Measurements from ENCODE around the gene PRR12. TPM values are rescaled to one million over a fixed set of nuclear protein-coding genes. Genes with fewer than 3 reads are reported as not detected.

PRR12 gene
- total and polyA plus RNA-seq, 9 of the 15 experiments (the other 6 are each of a cell fraction or from before 2014, with no cell fraction given): 0.01 to 21.1 (median 0.98) TPM

DNA sequence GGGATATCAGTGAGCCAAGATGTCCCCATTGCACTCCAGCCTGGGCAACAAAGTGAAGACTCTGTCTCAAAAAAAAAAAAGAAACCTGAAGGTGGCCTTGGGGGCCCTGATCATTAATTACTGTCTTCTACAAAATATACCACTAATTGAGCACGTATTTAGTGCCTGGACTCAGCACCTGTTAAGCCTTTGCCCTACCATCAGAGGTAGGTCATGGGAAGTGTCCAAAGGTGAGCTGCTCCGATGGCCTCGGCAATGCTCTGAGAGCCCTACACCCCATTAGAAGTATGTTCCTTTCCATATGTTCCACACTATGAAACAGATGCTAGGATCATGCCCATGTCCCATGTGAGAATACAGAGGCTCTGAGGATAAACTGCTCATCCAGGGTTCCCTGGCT lies 31.5 kb upstream of the PRR12 start (continued):
- no peak for TF ChIP-seq ZNF79 (CRISPR knock-in tag; IDR thresholded peaks at IDR 0.05; ENCODE audit: low read depth)

DNA sequence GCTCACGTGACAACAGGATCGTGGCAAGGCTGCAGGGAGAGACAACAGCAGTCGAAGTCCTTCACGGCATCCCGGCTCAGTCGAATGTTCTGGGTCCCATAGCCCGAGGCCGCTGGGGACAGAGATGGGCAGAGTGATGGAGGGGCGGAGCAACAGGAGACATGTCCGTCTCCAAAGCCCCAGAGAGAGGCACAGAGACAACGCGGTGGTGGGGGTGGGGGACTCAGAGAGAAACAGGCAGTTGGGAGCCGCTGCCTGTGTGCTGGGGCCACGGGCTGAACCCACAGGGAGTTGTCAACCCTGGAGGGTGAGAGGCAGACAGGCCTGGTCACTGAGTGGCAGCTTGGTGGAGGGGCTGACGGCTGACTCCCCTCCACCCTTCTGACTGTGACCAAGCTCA lies 31.1 kb upstream of the PRR12 start:
- no TSS peak for BruUV-seq (replicated peaks)
- FAIRE-seq (no peak), ATAC-seq (no peak)

More for the DNA sequence above, 31.1 kb upstream of the PRR12 start:
- no peak overlapping the region for H2AFZ ChIP-seq (ENCODE audit: low read depth, low read length)
- peaks cover 12 to 35% of the 10 kb centered on the region in 2 experiments for H3K4me1 ChIP-seq (replicated peaks in 1 of 2; ENCODE audit: control insufficient read depth in 2 of 2, insufficient read depth in 2 of 2, low read length in 2 of 2)
- TF ChIP-seq, protein P1, sequence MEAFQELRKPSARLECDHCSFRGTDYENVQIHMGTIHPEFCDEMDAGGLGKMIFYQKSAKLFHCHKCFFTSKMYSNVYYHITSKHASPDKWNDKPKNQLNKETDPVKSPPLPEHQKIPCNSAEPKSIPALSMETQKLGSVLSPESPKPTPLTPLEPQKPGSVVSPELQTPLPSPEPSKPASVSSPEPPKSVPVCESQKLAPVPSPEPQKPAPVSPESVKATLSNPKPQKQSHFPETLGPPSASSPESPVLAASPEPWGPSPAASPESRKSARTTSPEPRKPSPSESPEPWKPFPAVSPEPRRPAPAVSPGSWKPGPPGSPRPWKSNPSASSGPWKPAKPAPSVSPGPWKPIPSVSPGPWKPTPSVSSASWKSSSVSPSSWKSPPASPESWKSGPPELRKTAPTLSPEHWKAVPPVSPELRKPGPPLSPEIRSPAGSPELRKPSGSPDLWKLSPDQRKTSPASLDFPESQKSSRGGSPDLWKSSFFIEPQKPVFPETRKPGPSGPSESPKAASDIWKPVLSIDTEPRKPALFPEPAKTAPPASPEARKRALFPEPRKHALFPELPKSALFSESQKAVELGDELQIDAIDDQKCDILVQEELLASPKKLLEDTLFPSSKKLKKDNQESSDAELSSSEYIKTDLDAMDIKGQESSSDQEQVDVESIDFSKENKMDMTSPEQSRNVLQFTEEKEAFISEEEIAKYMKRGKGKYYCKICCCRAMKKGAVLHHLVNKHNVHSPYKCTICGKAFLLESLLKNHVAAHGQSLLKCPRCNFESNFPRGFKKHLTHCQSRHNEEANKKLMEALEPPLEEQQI (IDR thresholded peaks at IDR 0.05): no peak
- TF ChIP-seq, protein P2, sequence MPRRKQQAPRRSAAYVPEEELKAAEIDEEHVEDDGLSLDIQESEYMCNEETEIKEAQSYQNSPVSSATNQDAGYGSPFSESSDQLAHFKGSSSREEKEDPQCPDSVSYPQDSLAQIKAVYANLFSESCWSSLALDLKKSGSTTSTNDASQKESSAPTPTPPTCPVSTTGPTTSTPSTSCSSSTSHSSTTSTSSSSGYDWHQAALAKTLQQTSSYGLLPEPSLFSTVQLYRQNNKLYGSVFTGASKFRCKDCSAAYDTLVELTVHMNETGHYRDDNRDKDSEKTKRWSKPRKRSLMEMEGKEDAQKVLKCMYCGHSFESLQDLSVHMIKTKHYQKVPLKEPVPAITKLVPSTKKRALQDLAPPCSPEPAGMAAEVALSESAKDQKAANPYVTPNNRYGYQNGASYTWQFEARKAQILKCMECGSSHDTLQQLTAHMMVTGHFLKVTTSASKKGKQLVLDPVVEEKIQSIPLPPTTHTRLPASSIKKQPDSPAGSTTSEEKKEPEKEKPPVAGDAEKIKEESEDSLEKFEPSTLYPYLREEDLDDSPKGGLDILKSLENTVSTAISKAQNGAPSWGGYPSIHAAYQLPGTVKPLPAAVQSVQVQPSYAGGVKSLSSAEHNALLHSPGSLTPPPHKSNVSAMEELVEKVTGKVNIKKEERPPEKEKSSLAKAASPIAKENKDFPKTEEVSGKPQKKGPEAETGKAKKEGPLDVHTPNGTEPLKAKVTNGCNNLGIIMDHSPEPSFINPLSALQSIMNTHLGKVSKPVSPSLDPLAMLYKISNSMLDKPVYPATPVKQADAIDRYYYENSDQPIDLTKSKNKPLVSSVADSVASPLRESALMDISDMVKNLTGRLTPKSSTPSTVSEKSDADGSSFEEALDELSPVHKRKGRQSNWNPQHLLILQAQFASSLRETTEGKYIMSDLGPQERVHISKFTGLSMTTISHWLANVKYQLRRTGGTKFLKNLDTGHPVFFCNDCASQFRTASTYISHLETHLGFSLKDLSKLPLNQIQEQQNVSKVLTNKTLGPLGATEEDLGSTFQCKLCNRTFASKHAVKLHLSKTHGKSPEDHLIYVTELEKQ (CRISPR knock-in tag; IDR thresholded peaks at IDR 0.05): no peak
- TF ChIP-seq, protein P3, sequence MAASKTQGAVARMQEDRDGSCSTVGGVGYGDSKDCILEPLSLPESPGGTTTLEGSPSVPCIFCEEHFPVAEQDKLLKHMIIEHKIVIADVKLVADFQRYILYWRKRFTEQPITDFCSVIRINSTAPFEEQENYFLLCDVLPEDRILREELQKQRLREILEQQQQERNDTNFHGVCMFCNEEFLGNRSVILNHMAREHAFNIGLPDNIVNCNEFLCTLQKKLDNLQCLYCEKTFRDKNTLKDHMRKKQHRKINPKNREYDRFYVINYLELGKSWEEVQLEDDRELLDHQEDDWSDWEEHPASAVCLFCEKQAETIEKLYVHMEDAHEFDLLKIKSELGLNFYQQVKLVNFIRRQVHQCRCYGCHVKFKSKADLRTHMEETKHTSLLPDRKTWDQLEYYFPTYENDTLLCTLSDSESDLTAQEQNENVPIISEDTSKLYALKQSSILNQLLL (CRISPR knock-in tag; IDR thresholded peaks at IDR 0.05; ENCODE audit: borderline replicate concordance): no peak
- 0 out of 2 replicates have a peak, but pooled peaks have one; percentile 47 for TF ChIP-seq POLR2G (IDR thresholded peaks at IDR 0.05; ENCODE audit: low read depth, low read length)
- no peak for DNase-seq (ENCODE audit: extremely low read depth in 1 of 4, low spot score in 3 of 4)
- peak overlapping the region in 1 of 2 experiments; percentile 88; a peak in 2 of 4 replicates for H3K9ac ChIP-seq (ENCODE audit: insufficient read depth in 1 of 2, low read depth in 2 of 2, low read length in 2 of 2)
- peak overlapping the region; percentile 52; the same call in 1 of the 2 replicates for H3K4me2 ChIP-seq (ENCODE audit: insufficient read depth, low read length)
- CTCF ChIA-PET (ENCODE audit: low intra/inter-chr PET ratio): no interaction called here
- H3K27ac ChIP-seq (ENCODE audit: extremely low read depth, low read depth, low read length): no peak overlapping the region; the same call in 2 of the 3 replicates
- H3K36me3 ChIP-seq (ENCODE audit: control insufficient read depth, insufficient read depth, low read length): peaks cover 65% of the 10 kb centered on the region
- H3K9me3 ChIP-seq (replicated peaks; ENCODE audit: control insufficient read depth, insufficient read depth, low read depth, low read length): no peaks in the 10 kb centered on the region
- POLR2A ChIA-PET: interaction anchor here (0.6 to 2.1 kb wide), 5 partner anchors 11 to 272 kb away, joined by 3 to 6 read pairs (median 4); no protein-coding TSS in a partner anchor
- intact Hi-C loops (cut with micrococcal nuclease) (no loop called here), in situ Hi-C loops (cut with MboI) (no loop called here)
- no peaks in the 10 kb centered on the region for H3K9me1 ChIP-seq (ENCODE audit: control insufficient read depth, insufficient read depth, low read length)
- H3K27me3 ChIP-seq (ENCODE audit: control insufficient read depth in 2 of 2, insufficient read depth in 2 of 2, low read length in 2 of 2): no peaks in the 10 kb centered on the region
- no peaks in the 10 kb centered on the region; the same call in 1 of the 2 replicates for H4K20me1 ChIP-seq (replicated peaks; ENCODE audit: control insufficient read depth, insufficient read depth, low read length)
- H3K4me3 ChIP-seq: no peak overlapping the region
- H3K79me2 ChIP-seq (ENCODE audit: control insufficient read depth, insufficient read depth, low read length): peaks cover 28% of the 10 kb centered on the region
- WGBS (ENCODE audit: insufficient coverage, low coverage, missing lambda C conversion rate): 80% methylated on average over 13 of the region's 15 CpGs

Data from K562 (cell line).